Keratinocyte (primary cell): ENCODE measurements around the gene FAIM. TPM values are rescaled to one million over a fixed set of nuclear protein-coding genes. Genes with fewer than 3 reads are reported as not detected.
"Not testable (repeated sequence)": the region's sequence is repeated elsewhere in the genome, so short reads cannot be mapped to it uniquely, and the experiment has no call there.

Experiments
- DNase-seq: peaks from one replicate; pipeline ENCODE4 v3.0.0-alpha.2; 2011; ENCODE audit warnings: low read depth, missing footprints, low spot score
- FAIRE-seq: peaks from 2 replicates; lab custom pipeline; 2011; peaks lifted over from hg19 to GRCh38; lab: Jason Lieb, UNC
- H2AFZ ChIP-seq: 2 replicates; pipeline ENCODE4 v1.6.0; 2012; ENCODE audit warnings: low read length, control low read depth, inconsistent platforms; ENCODE audit not compliant: control insufficient read depth
- H3K27ac ChIP-seq: 2 replicates; pipeline ENCODE4 v1.5.1; 2011; ENCODE audit warnings: low read length; ENCODE audit not compliant: control insufficient read depth, insufficient read depth
- H3K27me3 ChIP-seq: 3 replicates; pipeline ENCODE4 v1.6.0; 2011; ENCODE audit warnings: low read length; ENCODE audit not compliant: control insufficient read depth, insufficient read depth; ENCODE audit errors: extremely low read depth
- H3K36me3 ChIP-seq, 2 experiments: 2 replicates in 1 of 2; 3 replicates in 1 of 2; pipeline ENCODE4 v1.5.1; 2011; ENCODE audit warnings: low read length in 2 of 2, mild to moderate bottlenecking in 1 of 2; ENCODE audit not compliant: control insufficient read depth in 2 of 2, insufficient read depth in 2 of 2; ENCODE audit errors: extremely low read depth in 1 of 2
- H3K4me1 ChIP-seq: 3 replicates; pipeline ENCODE4 v1.5.1; 2011; ENCODE audit warnings: low read length; ENCODE audit not compliant: control insufficient read depth, insufficient read depth; ENCODE audit errors: extremely low read depth
- H3K4me2 ChIP-seq: 3 replicates; pipeline ENCODE4 v1.6.0; 2011; ENCODE audit warnings: low read depth, low read length; ENCODE audit not compliant: control insufficient read depth, insufficient read depth; ENCODE audit errors: extremely low read depth
- H3K4me3 ChIP-seq, 3 experiments: fragments of 200-600 bp in 1 of 3; sonication (generic) in 1 of 3; 2 replicates in 2 of 3; 3 replicates in 1 of 3; pipeline ENCODE4 v1.5.1; 2011 to 2016; ENCODE audit warnings: low read length in 3 of 3, mild to moderate bottlenecking in 3 of 3, control low read depth in 2 of 3, inconsistent platforms in 1 of 3, low read depth in 1 of 3, mixed read lengths in 1 of 3, mixed run types in 1 of 3, moderate library complexity in 1 of 3; ENCODE audit not compliant: control insufficient read depth in 2 of 3, insufficient read depth in 2 of 3; ENCODE audit errors: extremely low read depth in 1 of 3
- H3K79me2 ChIP-seq: 2 replicates; pipeline ENCODE4 v1.6.0; 2012; ENCODE audit warnings: low read length; ENCODE audit not compliant: control insufficient read depth, insufficient read depth
- H3K9ac ChIP-seq: 3 replicates; pipeline ENCODE4 v1.6.0; 2011; ENCODE audit warnings: low read length; ENCODE audit not compliant: control insufficient read depth, insufficient read depth; ENCODE audit errors: extremely low read depth
- H3K9me1 ChIP-seq: 3 replicates; pipeline ENCODE4 v1.6.0; 2011; ENCODE audit warnings: low read length; ENCODE audit not compliant: control insufficient read depth, insufficient read depth; ENCODE audit errors: extremely low read depth
- H3K9me3 ChIP-seq: 2 replicates; pipeline ENCODE4 v1.5.1; 2012; ENCODE audit warnings: low read depth, low read length; ENCODE audit not compliant: control insufficient read depth
- H4K20me1 ChIP-seq: 3 replicates; pipeline ENCODE4 v1.6.0; 2011; ENCODE audit warnings: low read length; ENCODE audit not compliant: control insufficient read depth, insufficient read depth; ENCODE audit errors: extremely low read depth
- EZH2 ChIP-seq: IDR thresholded peaks from one replicate; pipeline ENCODE4 v1.6.1; 2012; ENCODE audit warnings: inconsistent platforms, mild to moderate bottlenecking, low read length, moderate library complexity
- dilution Hi-C: fragments of 300-500 bp; cut with MboI; formaldehyde crosslinking; loops from one replicate; pipeline ENCODE4 v1.7.0; 2020; ENCODE audit warnings: low sequenced_read_pairs; ENCODE audit not compliant: extremely low pct_ligation_motif_present
- polyA plus RNA-seq, 5 experiments: library from polyadenylated mRNA; depleted of rRNA in 3 of 5; stranded (reverse) in 3 of 5; stranded (forward) in 1 of 5; unstranded in 1 of 5; fragments of >200 nt; gene quantifications; 1 replicate in 1 of 5; 2 replicates in 3 of 5; 3 replicates in 1 of 5; pipeline versions ENCODE4 v1.2.1 to v1.2.3, GENCODE V29; 2011 to 2012; ENCODE audit warnings: missing spikeins in 2 of 5, low read depth in 1 of 5, low replicate concordance in 1 of 5
- TF ChIP-seq, protein P1 (sequence below), 3 experiments: IDR thresholded peaks in 1 of 3; conservative IDR thresholded peaks in 1 of 3; optimal IDR thresholded peaks in 1 of 3; 2 replicates in 2 of 3; 3 replicates in 1 of 3; pipeline versions ENCODE3 to v1.5.1; 2011; ENCODE audit warnings: low read length in 3 of 3, mild to moderate bottlenecking in 3 of 3, moderate library complexity in 2 of 3, control low read depth in 1 of 3, inconsistent platforms in 1 of 3; ENCODE audit not compliant: insufficient read depth in 2 of 3; ENCODE audit errors: extremely low read depth in 1 of 3

The FAIM gene
- polyA plus RNA-seq, 1 donor (not counting 4 experiments of a cell fraction or from before 2014, with no cell fraction given), result 6.7 TPM

DNA sequence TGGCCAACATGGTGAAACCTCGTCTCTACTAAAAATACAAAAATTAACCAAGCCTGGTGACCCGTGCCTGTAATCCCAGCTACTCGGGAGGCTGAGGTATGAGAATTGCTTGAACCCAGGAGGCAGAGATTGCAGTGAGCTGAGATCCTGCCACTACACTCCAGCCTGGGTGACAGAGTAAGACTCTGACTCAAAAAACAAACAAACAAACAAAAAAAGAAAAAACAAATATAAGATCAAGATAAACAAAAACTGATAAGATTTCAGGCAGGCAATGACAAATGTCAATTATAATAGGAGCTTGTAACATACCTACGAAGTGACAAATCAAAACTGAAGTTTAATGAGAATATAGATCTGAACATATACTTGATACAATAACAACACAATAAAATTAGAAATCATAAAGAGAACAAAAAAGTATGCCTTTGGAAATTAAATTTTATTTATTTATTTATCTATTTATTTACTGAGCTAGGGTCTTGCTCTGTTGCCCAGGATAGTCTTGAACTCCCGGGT lies 70.4 kb downstream of the FAIM start:
- Histone ChIP-seq H3K36me3 (peaks cover 4 to 5% of the 10 kb centered on the region in 2 experiments), H3K9ac (no peak overlapping the region), H3K27me3 (no peaks in the 10 kb centered on the region), H2AFZ (no peak overlapping the region), H3K4me2 (no peak overlapping the region), H3K79me2 (no peaks in the 10 kb centered on the region), H3K27ac (no peak overlapping the region), H3K9me1 (no peaks in the 10 kb centered on the region), H3K9me3 (peaks cover 6% of the 10 kb centered on the region), H3K4me1 (peaks cover 6% of the 10 kb centered on the region), H3K4me3 (no peak overlapping the region), H4K20me1 (no peaks in the 10 kb centered on the region)
- TF ChIP-seq EZH2, result no peak
- TF ChIP-seq, protein P1, sequence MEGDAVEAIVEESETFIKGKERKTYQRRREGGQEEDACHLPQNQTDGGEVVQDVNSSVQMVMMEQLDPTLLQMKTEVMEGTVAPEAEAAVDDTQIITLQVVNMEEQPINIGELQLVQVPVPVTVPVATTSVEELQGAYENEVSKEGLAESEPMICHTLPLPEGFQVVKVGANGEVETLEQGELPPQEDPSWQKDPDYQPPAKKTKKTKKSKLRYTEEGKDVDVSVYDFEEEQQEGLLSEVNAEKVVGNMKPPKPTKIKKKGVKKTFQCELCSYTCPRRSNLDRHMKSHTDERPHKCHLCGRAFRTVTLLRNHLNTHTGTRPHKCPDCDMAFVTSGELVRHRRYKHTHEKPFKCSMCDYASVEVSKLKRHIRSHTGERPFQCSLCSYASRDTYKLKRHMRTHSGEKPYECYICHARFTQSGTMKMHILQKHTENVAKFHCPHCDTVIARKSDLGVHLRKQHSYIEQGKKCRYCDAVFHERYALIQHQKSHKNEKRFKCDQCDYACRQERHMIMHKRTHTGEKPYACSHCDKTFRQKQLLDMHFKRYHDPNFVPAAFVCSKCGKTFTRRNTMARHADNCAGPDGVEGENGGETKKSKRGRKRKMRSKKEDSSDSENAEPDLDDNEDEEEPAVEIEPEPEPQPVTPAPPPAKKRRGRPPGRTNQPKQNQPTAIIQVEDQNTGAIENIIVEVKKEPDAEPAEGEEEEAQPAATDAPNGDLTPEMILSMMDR (optimal IDR thresholded peaks at IDR 0.05 in 1 of 3, IDR thresholded peaks at IDR 0.05 in 1 of 3, conservative IDR thresholded peaks at IDR 0.05 in 1 of 3; ENCODE audit: extremely low read depth in 1 of 3, insufficient read depth in 2 of 3, low read length in 3 of 3), result no peak
- DNase-seq (no peak), FAIRE-seq (no peak)
- dilution Hi-C loops, result no loop called here

DNA sequence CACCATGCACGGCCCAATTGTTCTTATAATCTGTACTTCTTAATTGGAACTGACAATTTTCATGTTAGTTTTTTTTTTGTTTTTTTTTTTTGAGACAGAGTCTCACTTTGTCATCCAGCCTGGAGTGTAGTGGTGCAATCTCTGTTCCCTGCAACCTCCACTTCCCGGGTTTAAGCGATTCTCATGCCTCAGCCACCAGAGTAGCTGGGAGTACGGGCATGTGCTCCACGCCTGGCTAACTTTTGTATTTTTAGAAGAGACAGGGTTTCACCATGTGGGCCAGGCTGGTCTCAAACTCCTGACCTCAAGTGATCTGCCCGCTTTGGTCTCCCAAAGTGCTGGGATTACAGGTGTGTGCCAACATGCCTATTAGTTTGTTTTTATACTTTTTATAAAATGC lies 72.4 kb downstream of the FAIM start:
- H3K4me1 ChIP-seq, H4K20me1 ChIP-seq, H3K27ac ChIP-seq, H3K4me2 ChIP-seq, H2AFZ ChIP-seq, H3K9me1 ChIP-seq, DNase-seq, dilution Hi-C loops, H3K9ac ChIP-seq, FAIRE-seq, H3K9me3 ChIP-seq, H3K79me2 ChIP-seq, H3K27me3 ChIP-seq, H3K36me3 ChIP-seq, H3K4me3 ChIP-seq: not testable (repeated sequence)
